AG09309 (cell line): ENCODE results near the gene RAB20.
"Not testable (repeated sequence)": the region's sequence is repeated elsewhere in the genome, so short reads cannot be mapped to it uniquely, and the experiment has no call there.

Experiments
- DNase-seq: peaks from one replicate; pipeline ENCODE4 v3.0.0-alpha.2; 2010; ENCODE audit warnings: low read depth
- H3K4me3 ChIP-seq: 2 replicates; pipeline ENCODE4 v1.5.1; 2011; ENCODE audit warnings: mild to moderate bottlenecking, low read depth, low read length, moderate library complexity; ENCODE audit not compliant: control insufficient read depth
- CTCF ChIP-seq: IDR thresholded peaks from 2 replicates; pipeline ENCODE4 v1.5.1; 2011; ENCODE audit warnings: mild to moderate bottlenecking, low read depth, low read length, inconsistent platforms; ENCODE audit not compliant: insufficient read depth, control insufficient read depth; ENCODE audit errors: missing control alignments

Gene RAB20

GRCh38 chr13:110500341-110500740 is 61.2 kb downstream of the RAB20 start:
- H3K4me3 ChIP-seq, result no peak overlapping the region
- TF ChIP-seq CTCF, result no peak
- no peak for DNase-seq

GRCh38 chr13:110499621-110500281 is 61.8 kb downstream of the RAB20 start:
- DNase-seq, result peak; percentile 66
- no peak for TF ChIP-seq CTCF
- H3K4me3 ChIP-seq, result no peak overlapping the region

GRCh38 chr13:110498765-110499164 is 62.8 kb downstream of the RAB20 start:
- no peak for DNase-seq
- no peak overlapping the region for H3K4me3 ChIP-seq
- no peak for TF ChIP-seq CTCF

- no peak for TF ChIP-seq CTCF
- no peak for DNase-seq
- no peak overlapping the region for H3K4me3 ChIP-seq
Observed at GRCh38 chr13:110498327-110498726, 63.2 kb downstream of the RAB20 start.

GRCh38 chr13:110497896-110498295 is 63.6 kb downstream of the RAB20 start:
- not testable (repeated sequence) for H3K4me3 ChIP-seq, DNase-seq

- no peak for TF ChIP-seq CTCF
- H3K4me3 ChIP-seq, result no peak overlapping the region
- no peak for DNase-seq
Observed at GRCh38 chr13:110497003-110497402, 64.5 kb downstream of the RAB20 start.

GRCh38 chr13:110496281-110496680 is 65.2 kb downstream of the RAB20 start:
- TF ChIP-seq CTCF, result no peak
- no peak for DNase-seq

More at GRCh38 chr13:110496281-110496680, 65.2 kb downstream of the RAB20 start:
- no peak overlapping the region for H3K4me3 ChIP-seq
